ENCODE data around the gene DAZL. TPM values are rescaled to one million over a fixed set of nuclear protein-coding genes. Genes with fewer than 3 reads are reported as not detected.

DAZL gene
- polyA plus RNA-seq, 3 donors, result not detected

DNA sequence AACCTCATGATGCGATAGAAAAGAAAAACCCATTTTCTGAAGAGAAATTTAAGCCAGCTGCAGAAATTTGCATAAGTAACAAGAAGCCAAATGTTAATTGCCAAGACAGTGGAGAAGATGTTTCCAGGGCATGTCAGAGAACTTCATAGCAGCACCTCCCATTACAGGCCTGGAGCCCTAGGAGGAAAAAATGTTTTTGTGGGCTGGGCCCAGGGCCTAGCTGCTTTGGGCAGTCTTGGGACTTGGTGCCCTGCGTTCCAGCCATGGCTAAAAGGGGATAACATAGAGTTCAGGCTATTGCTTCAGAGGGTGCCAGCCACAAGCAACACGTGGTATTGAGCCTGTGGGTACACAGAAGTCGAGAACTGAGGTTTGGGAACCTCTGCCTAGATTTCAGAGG, 10.9 kb upstream of the DAZL start:
- Histone ChIP-seq H4K20me1 (ENCODE audit: insufficient read depth, low read length) (no peaks in the 10 kb centered on the region), H3K4me1 (ENCODE audit: control insufficient read depth in 1 of 2, insufficient read depth in 2 of 2, low read length in 2 of 2) (no peaks in the 10 kb centered on the region), H3K9ac (ENCODE audit: insufficient read depth, low read length, poor library complexity, severe bottlenecking) (no peak overlapping the region), H3K27ac (ENCODE audit: low read depth in 1 of 2, low read length in 2 of 2) (no peak overlapping the region), H3K27me3 (ENCODE audit: control insufficient read depth in 2 of 2, insufficient read depth in 2 of 2, low read length in 2 of 2) (no peaks in the 10 kb centered on the region), H3K4me3 (replicated peaks in 1 of 3; ENCODE audit: low read depth in 2 of 3, low read length in 3 of 3) (no peak overlapping the region), H3K36me3 (replicated peaks in 1 of 2; ENCODE audit: control insufficient read depth in 1 of 2, insufficient read depth in 2 of 2, low read length in 2 of 2) (no peaks in the 10 kb centered on the region), H3K79me2 (ENCODE audit: insufficient read depth, low read length) (no peaks in the 10 kb centered on the region), H3K4me2 (replicated peaks; ENCODE audit: extremely low read depth, low read length, poor library complexity, severe bottlenecking) (no peak overlapping the region), H2AFZ (ENCODE audit: insufficient read depth, low read depth, low read length, poor library complexity, severe bottlenecking) (no peak overlapping the region), H3K9me3 (replicated peaks in 1 of 2; ENCODE audit: control insufficient read depth in 1 of 2, insufficient read depth in 1 of 2, low read length in 2 of 2) (peaks cover 0 to 7% of the 10 kb centered on the region in 2 donors)
- peaks cover 11% of the 10 kb centered on the region for H3K4me1 Mint-ChIP-seq
- H3K9me3 Mint-ChIP-seq, result peaks cover 0 to 11% (median 3%) of the 10 kb centered on the region in 7 donors
- TF ChIP-seq, protein P1, sequence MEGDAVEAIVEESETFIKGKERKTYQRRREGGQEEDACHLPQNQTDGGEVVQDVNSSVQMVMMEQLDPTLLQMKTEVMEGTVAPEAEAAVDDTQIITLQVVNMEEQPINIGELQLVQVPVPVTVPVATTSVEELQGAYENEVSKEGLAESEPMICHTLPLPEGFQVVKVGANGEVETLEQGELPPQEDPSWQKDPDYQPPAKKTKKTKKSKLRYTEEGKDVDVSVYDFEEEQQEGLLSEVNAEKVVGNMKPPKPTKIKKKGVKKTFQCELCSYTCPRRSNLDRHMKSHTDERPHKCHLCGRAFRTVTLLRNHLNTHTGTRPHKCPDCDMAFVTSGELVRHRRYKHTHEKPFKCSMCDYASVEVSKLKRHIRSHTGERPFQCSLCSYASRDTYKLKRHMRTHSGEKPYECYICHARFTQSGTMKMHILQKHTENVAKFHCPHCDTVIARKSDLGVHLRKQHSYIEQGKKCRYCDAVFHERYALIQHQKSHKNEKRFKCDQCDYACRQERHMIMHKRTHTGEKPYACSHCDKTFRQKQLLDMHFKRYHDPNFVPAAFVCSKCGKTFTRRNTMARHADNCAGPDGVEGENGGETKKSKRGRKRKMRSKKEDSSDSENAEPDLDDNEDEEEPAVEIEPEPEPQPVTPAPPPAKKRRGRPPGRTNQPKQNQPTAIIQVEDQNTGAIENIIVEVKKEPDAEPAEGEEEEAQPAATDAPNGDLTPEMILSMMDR (IDR thresholded peaks at IDR 0.05), result no peak
- intact Hi-C loops (cut with micrococcal nuclease), result no loop called here
- H3K4me3 Mint-ChIP-seq, result no peak overlapping the region
- WGBS (ENCODE audit: insufficient coverage), result 96% methylated on average over 4 of the region's 4 CpGs
- H3K27ac Mint-ChIP-seq, result no peak overlapping the region
- no peak for DNase-seq
- no peaks in the 10 kb centered on the region for H3K27me3 Mint-ChIP-seq (ENCODE audit: low read depth in 3 of 3)
- no peaks in the 10 kb centered on the region for H3K36me3 Mint-ChIP-seq

DNA sequence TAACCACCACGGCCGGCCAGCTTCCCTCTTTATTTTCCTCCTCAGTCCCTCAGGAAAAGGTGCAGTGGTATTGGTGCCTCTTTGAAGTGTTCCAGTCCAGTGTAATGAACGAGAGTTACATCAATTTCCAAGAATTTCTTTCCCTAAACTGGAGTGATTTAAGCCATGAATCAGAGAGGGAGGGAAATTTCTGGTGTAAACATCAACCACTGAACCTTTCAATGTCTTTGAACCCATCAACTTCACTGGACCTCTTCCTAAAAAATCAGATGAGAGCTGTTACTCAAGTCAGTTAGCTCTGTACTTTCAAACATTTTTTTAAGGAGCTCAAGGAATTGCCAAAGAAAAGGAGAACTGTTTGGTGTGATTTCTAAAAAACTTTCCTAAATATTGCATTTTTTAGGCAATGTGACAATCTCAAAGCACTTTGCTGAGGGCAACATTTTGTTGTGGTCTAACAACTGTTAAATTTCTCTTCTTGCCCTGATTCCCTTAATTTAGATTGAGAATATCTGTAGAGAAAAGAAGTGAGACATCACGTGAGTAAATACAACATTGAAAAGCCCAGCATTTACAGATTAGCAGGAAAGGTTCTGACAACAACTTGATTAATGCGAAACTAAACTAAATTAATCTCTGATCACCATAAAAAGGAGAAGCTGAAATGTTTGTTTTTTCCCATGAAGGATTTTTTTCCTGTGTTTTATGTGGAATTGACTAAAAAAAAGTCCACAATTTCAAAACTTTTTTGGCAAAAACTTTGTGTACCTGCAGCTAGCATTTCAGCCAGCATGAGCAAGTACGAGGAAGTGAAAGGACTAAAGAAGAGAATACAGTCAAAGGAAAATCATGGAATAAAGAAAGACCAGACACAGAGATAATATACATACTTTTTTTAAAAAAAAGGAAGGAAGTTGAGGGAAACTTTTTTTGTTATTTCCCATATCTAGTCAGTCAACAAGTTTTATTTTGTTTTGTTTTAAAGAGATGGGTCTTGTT, 9.1 kb upstream of the DAZL start:
- no peaks in the 10 kb centered on the region for H3K79me2 ChIP-seq (ENCODE audit: insufficient read depth, low read length)
- peak overlapping the region in 1 of 7 donors; percentile 46 for H3K27ac Mint-ChIP-seq
- H2AFZ ChIP-seq (ENCODE audit: insufficient read depth, low read depth, low read length, poor library complexity, severe bottlenecking), result no peak overlapping the region
- peaks cover 0 to 11% (median 3%) of the 10 kb centered on the region in 7 donors for H3K9me3 Mint-ChIP-seq
- no peak for DNase-seq
- TF ChIP-seq, protein P1 (IDR thresholded peaks at IDR 0.05), result no peak
- H4K20me1 ChIP-seq (ENCODE audit: insufficient read depth, low read length), result no peaks in the 10 kb centered on the region
- peaks cover 0 to 7% of the 10 kb centered on the region in 2 donors for H3K9me3 ChIP-seq (replicated peaks in 1 of 2; ENCODE audit: control insufficient read depth in 1 of 2, insufficient read depth in 1 of 2, low read length in 2 of 2)
- no peak overlapping the region for H3K4me2 ChIP-seq (replicated peaks; ENCODE audit: extremely low read depth, low read length, poor library complexity, severe bottlenecking)
- no CpG with 5 or more reads among the region's 6 CpGs for WGBS (ENCODE audit: insufficient coverage)
- H3K27me3 Mint-ChIP-seq (ENCODE audit: low read depth in 3 of 3), result no peaks in the 10 kb centered on the region
- H3K27me3 ChIP-seq (ENCODE audit: control insufficient read depth in 2 of 2, insufficient read depth in 2 of 2, low read length in 2 of 2), result no peaks in the 10 kb centered on the region
- no peak overlapping the region for H3K9ac ChIP-seq (ENCODE audit: insufficient read depth, low read length, poor library complexity, severe bottlenecking)
- H3K27ac ChIP-seq (ENCODE audit: low read depth in 1 of 2, low read length in 2 of 2), result no peak overlapping the region
- intact Hi-C loops (cut with micrococcal nuclease), result no loop called here
- H3K36me3 ChIP-seq (replicated peaks in 1 of 2; ENCODE audit: control insufficient read depth in 1 of 2, insufficient read depth in 2 of 2, low read length in 2 of 2), result no peaks in the 10 kb centered on the region
- H3K4me1 ChIP-seq (ENCODE audit: control insufficient read depth in 1 of 2, insufficient read depth in 2 of 2, low read length in 2 of 2), result no peaks in the 10 kb centered on the region
- H3K4me3 Mint-ChIP-seq, result no peak overlapping the region
- no peak overlapping the region for H3K4me3 ChIP-seq (replicated peaks in 1 of 3; ENCODE audit: low read depth in 2 of 3, low read length in 3 of 3)
- no peaks in the 10 kb centered on the region for H3K36me3 Mint-ChIP-seq
- peaks cover 11% of the 10 kb centered on the region for H3K4me1 Mint-ChIP-seq
